Spleen (tissue), 11 donors: ENCODE results near the gene CCDC78. TPM values are rescaled to one million over a fixed set of nuclear protein-coding genes. Genes with fewer than 3 reads are reported as not detected.

Experiments
- DNase-seq: peaks from one replicate; pipeline ENCODE4 v3.0.0-alpha.2; 2020
- H3K27ac ChIP-seq, 8 donors: fragments of 200-600 bp; sonication (generic) in 7 of 8; 1 replicate in 4 of 8; 2 replicates in 4 of 8; pipeline versions ENCODE4 v1.5.0 to v1.8.0; 2016 to 2021; ENCODE audit warnings: inconsistent platforms in 4 of 8, mild to moderate bottlenecking in 4 of 8, moderate library complexity in 1 of 8
- H3K27me3 ChIP-seq, 7 donors: fragments of 200-600 bp; sonication (generic) in 6 of 7; replicated peaks in 1 of 7; 1 replicate in 4 of 7; 2 replicates in 3 of 7; pipeline versions ENCODE4 v1.5.0 to v1.8.0; 2016 to 2021; ENCODE audit warnings: inconsistent platforms in 3 of 7, mild to moderate bottlenecking in 1 of 7
- H3K36me3 ChIP-seq, 6 donors: fragments of 200-600 bp; sonication (generic) in 5 of 6; 1 replicate in 4 of 6; 2 replicates in 2 of 6; pipeline versions ENCODE4 v1.5.0 to v1.8.0; 2016 to 2021; ENCODE audit warnings: inconsistent platforms in 2 of 6
- H3K4me1 ChIP-seq, 6 donors: fragments of 200-600 bp; sonication (generic) in 5 of 6; 1 replicate in 3 of 6; 2 replicates in 3 of 6; pipeline versions ENCODE4 v1.5.0 to v1.8.0; 2016 to 2021; ENCODE audit warnings: inconsistent platforms in 3 of 6
- H3K4me3 ChIP-seq, 8 donors: fragments of 200-600 bp; sonication (generic) in 7 of 8; 1 replicate in 4 of 8; 2 replicates in 4 of 8; pipeline versions ENCODE4 v1.5.0 to v1.8.0; 2016 to 2021; ENCODE audit warnings: inconsistent platforms in 4 of 8, mild to moderate bottlenecking in 4 of 8, moderate library complexity in 2 of 8
- H3K9me3 ChIP-seq, 8 donors: fragments of 200-600 bp; sonication (generic) in 7 of 8; 1 replicate in 4 of 8; 2 replicates in 4 of 8; pipeline versions ENCODE4 v1.5.0 to v1.8.0; 2016 to 2021; ENCODE audit warnings: inconsistent platforms in 4 of 8
- POLR2A ChIP-seq, 3 donors: fragments of 450-650 bp; IDR thresholded peaks; one replicate each; pipeline ENCODE4 v1.5.1; 2017; ENCODE audit warnings: antibody characterized with exemption in 3 of 3, mild to moderate bottlenecking in 1 of 3
- POLR2AphosphoS5 ChIP-seq, 3 donors: sonication (generic); formaldehyde crosslinking; IDR thresholded peaks; one replicate each; pipeline ENCODE4 v1.5.1; 2017; ENCODE audit warnings: antibody characterized with exemption in 3 of 3
- WGBS, 5 donors: extraction: QIAGEN DNeasy Blood & Tissue Kit in 3 of 5; methylation state at CpG; one replicate each; pipeline versions ENCODE4 v1.1.5 to v1.1.7; 2013 to 2018; 5-methylcytosine and 5-hydroxymethylcytosine counted together
- intact Hi-C: fragments of 100-400 bp; cut with DNase I; formaldehyde crosslinking; loops from one replicate; pipeline ENCODE4 v1.15.0; 2023; ENCODE audit warnings: low total_unique reads
- polyA plus RNA-seq, 3 donors: library from polyadenylated mRNA; stranded (reverse); fragments of 200-250 nt; gene quantifications; one replicate each; pipeline ENCODE4 v1.2.1, GENCODE V29; 2013
- total RNA-seq, 7 donors: library from RNA; depleted of rRNA in 3 of 7; stranded (reverse); fragments of >200 nt in 3 of 7; fragmentation: NEBNext Ultra II Directional in 4 of 7; extraction: Animal tissue kit (Norgen Biotek cat#: 25700) in 4 of 7; gene quantifications; one replicate each; pipeline versions ENCODE4 v1.1.0 to v1.2.1, GENCODE V29; 2016 to 2021
- TF ChIP-seq, protein P1 (sequence below), 11 experiments: fragments of 200-600 bp in 7 of 11; fragments of 450-650 bp in 4 of 11; sonication (generic) in 4 of 11; IDR thresholded peaks in 8 of 11; conservative IDR thresholded peaks in 3 of 11; 1 replicate in 7 of 11; 2 replicates in 4 of 11; pipeline versions ENCODE4 v1.4.0 to v1.8.0; 2016 to 2021; ENCODE audit warnings: antibody characterized with exemption in 11 of 11, inconsistent platforms in 4 of 11, mild to moderate bottlenecking in 1 of 11
- donor health status: healthy with polysubstance abuse.
- donor health status: DM: no; HTN: no; CAD: no; lungs with moderate emphysema.
- donor health status: DM: no; HTN: no; CAD: no.
- donor health status: Bipolar disorder and iron deficiency.
- donor health status: healthy.
- donor health status: DM: no; HTN: no; CAD: no.
- donor health status: DM: yes; HTN: yes; CAD: no.

Gene CCDC78
- total and polyA plus RNA-seq, 10 donors: 2.9 to 23.7 (median 7.2) TPM

DNA sequence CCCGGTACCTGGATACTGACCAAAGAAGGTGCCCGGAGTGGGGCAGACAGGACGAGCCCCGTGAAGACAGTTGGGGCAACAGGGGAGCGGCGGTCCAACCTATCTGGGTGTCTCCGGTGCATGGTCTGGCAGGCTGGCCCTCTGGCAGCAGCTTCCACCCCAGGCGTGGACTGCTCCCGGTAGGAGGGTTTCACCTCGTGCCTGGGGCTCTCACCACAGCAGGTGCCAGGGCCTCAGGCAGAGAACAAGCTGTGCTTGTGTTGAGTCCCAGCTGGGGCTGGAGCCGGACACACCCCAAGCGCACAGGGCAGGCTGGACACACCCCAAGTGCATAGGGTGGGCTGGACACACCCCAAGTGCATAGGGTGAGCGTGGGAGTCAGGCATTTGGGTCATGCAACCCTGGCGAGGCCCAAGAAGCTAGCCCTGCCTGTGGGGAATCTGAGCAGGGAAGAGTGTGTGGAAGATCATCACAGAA is 19.1 kb downstream of the CCDC78 start:
- Histone ChIP-seq H3K4me3 (no peak overlapping the region), H3K36me3 (no peaks in the 10 kb centered on the region), H3K27ac (no peak overlapping the region), H3K9me3 (no peaks in the 10 kb centered on the region), H3K27me3 (peaks cover 8 to 100% (median 91%) of the 10 kb centered on the region in 7 donors), H3K4me1 (peaks cover 0 to 36% (median 16%) of the 10 kb centered on the region in 6 donors)
- 44 to 52% (median 48%) methylated on average over 5 to 14 of the region's 14 CpGs for WGBS, 5 donors
- TF ChIP-seq, protein P1, sequence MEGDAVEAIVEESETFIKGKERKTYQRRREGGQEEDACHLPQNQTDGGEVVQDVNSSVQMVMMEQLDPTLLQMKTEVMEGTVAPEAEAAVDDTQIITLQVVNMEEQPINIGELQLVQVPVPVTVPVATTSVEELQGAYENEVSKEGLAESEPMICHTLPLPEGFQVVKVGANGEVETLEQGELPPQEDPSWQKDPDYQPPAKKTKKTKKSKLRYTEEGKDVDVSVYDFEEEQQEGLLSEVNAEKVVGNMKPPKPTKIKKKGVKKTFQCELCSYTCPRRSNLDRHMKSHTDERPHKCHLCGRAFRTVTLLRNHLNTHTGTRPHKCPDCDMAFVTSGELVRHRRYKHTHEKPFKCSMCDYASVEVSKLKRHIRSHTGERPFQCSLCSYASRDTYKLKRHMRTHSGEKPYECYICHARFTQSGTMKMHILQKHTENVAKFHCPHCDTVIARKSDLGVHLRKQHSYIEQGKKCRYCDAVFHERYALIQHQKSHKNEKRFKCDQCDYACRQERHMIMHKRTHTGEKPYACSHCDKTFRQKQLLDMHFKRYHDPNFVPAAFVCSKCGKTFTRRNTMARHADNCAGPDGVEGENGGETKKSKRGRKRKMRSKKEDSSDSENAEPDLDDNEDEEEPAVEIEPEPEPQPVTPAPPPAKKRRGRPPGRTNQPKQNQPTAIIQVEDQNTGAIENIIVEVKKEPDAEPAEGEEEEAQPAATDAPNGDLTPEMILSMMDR (IDR thresholded peaks at IDR 0.05 in 8 of 11, conservative IDR thresholded peaks at IDR 0.05 in 3 of 11): no peak
- TF ChIP-seq POLR2A (IDR thresholded peaks at IDR 0.05): no peak
- no peak for TF ChIP-seq POLR2AphosphoS5 (IDR thresholded peaks at IDR 0.05)
- no peak for DNase-seq
- intact Hi-C loops: no loop called here

GRCh38 chr16:706189-707061 is 19.8 kb downstream of the CCDC78 start:
- intact Hi-C loops: no loop called here
- no peak for DNase-seq
- Histone ChIP-seq H3K9me3 (no peaks in the 10 kb centered on the region), H3K36me3 (no peaks in the 10 kb centered on the region), H3K27ac (no peak overlapping the region), H3K4me1 (peaks cover 0 to 31% (median 11%) of the 10 kb centered on the region in 6 donors), H3K4me3 (peak overlapping the region in 2 of 8 donors; percentile 4 to 48), H3K27me3 (peaks cover 8 to 100% (median 96%) of the 10 kb centered on the region in 7 donors)
- 5 to 9% (median 7%) methylated on average over 27 to 49 of the region's 49 CpGs for WGBS, 5 donors
- TF ChIP-seq POLR2AphosphoS5 (IDR thresholded peaks at IDR 0.05): no peak
- no peak for TF ChIP-seq POLR2A (IDR thresholded peaks at IDR 0.05)
- TF ChIP-seq, protein P1 (IDR thresholded peaks at IDR 0.05 in 8 of 11, conservative IDR thresholded peaks at IDR 0.05 in 3 of 11): no peak

DNA sequence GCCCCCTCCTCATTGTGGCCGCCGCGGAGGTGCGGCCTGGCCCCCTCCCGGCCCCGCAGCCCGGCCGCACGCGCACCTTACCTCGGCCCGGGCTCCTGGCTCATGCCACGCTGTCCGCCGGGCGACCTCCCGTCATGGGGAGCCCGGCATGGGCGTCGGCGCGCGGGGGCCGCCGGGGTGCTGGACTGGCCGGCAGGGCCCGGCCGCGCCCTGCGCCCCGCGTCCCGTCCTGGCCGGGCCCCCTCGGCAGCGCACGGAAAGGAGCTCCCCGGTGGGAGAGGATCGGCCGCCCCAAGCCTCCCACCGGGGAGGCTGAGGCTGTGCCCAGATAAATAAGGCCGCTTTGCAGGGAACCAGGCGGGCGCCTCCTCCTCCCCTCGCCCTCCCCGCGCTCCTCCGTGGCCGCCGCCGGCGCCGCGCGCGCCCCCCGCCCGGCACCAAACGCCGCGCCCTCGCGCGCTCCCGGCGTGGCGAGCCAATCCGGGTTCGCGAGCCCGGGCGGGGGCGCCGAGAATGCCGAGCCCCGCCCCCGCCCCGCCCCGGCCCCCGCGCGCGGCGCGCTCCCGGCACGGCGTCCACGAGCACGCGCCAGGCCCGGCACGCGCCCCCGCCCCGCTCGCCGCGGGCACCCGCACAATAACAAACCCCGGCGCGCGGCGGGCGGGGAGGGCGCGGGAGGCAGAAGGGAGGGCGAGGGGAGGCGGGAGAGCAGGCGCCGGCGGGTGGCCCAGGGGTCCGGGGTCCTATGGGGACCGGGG is 20.6 kb downstream of the CCDC78 start, which contains the start of gene FBXL16:
Gene FBXL16 (minus strand): TSS at position 371 of the 758 bp plus-strand sequence. CDS start 8,396 bp downstream, outside the sequence.
- intact Hi-C loops: no loop called here
- DNase-seq: no peak
- WGBS, 5 donors: 0 to 2% (median 1%) methylated on average over 1 to 114 of the region's 115 CpGs; no CpG with 5 or more reads in 1 of the 5 donors

More for the DNA sequence above, 20.6 kb downstream of the CCDC78 start, which contains the start of gene FBXL16:
- Histone ChIP-seq H3K4me1 (peaks cover 0 to 33% (median 15%) of the 10 kb centered on the region in 6 donors), H3K36me3 (no peaks in the 10 kb centered on the region), H3K27ac (no peak within 1 kb of the TSS), H3K27me3 (peaks cover 4 to 100% (median 96%) of the 10 kb centered on the region in 7 donors), H3K9me3 (no peaks in the 10 kb centered on the region), H3K4me3 (peak within 1 kb of the TSS in 2 of 8 donors; percentile 4 to 48)
- no peak for TF ChIP-seq POLR2AphosphoS5 (IDR thresholded peaks at IDR 0.05)
- TF ChIP-seq, protein P1 (IDR thresholded peaks at IDR 0.05 in 8 of 11, conservative IDR thresholded peaks at IDR 0.05 in 3 of 11): no peak
- no peak for TF ChIP-seq POLR2A (IDR thresholded peaks at IDR 0.05)
